OCI-LY3 (cell line): ENCODE results near the gene EFNB1.

Source experiments
- H2AFZ ChIP-seq: fragments of 200-600, 300-600 bp; shearing (Covaris generic); 2 replicates; pipeline ENCODE4 v1.6.0; 2014; ENCODE audit warnings: antibody characterized with exemption, low read depth, low read length
- H3K27ac ChIP-seq: fragments of 200-600, 300-600 bp; sonication (generic); 2 replicates; pipeline ENCODE4 v1.5.1; 2014; ENCODE audit warnings: mild to moderate bottlenecking, low read length, moderate library complexity, mixed read lengths
- H3K27me3 ChIP-seq: fragments of 200-600, 300-600 bp; sonication (generic); 2 replicates; pipeline ENCODE4 v1.6.1; 2014; ENCODE audit warnings: low read depth, low read length, mixed read lengths
- H3K36me3 ChIP-seq: fragments of 200-600, 300-600 bp; sonication (generic); replicated peaks from 2 replicates; pipeline ENCODE3; 2014; ENCODE audit warnings: low read depth, low read length, mixed read lengths
- H3K4me1 ChIP-seq: fragments of 300-600, 200-600 bp; sonication (generic); 2 replicates; pipeline ENCODE4 v1.6.1; 2014; ENCODE audit warnings: low read length, mixed read lengths
- H3K4me2 ChIP-seq: fragments of 200-600, 300-600 bp; sonication (generic); 2 replicates; pipeline ENCODE4 v1.6.1; 2014; ENCODE audit warnings: low read length, mixed read lengths
- H3K4me3 ChIP-seq: fragments of 300-600, 200-600 bp; sonication (generic); 2 replicates; pipeline ENCODE4 v1.5.1; 2014; ENCODE audit warnings: antibody characterized with exemption, mild to moderate bottlenecking, low read length, moderate library complexity
- H3K79me2 ChIP-seq: fragments of 300-600, 200-600 bp; shearing (Covaris generic); 2 replicates; pipeline ENCODE4 v1.6.1; 2014; ENCODE audit warnings: mild to moderate bottlenecking, low read length, mixed read lengths
- H3K9ac ChIP-seq: fragments of 300-600, 200-600 bp; shearing (Covaris generic); 2 replicates; pipeline ENCODE4 v1.6.0; 2014; ENCODE audit warnings: mild to moderate bottlenecking, low read length, moderate library complexity
- H3K9me3 ChIP-seq: fragments of 200-600, 300-600 bp; shearing (Covaris generic); 2 replicates; pipeline ENCODE4 v1.6.1; 2014; ENCODE audit warnings: low read length, mixed read lengths; ENCODE audit not compliant: insufficient read depth
- H4K20me1 ChIP-seq: fragments of 200-600, 300-600 bp; sonication (generic); 2 replicates; pipeline ENCODE4 v1.6.1; 2016; ENCODE audit warnings: low read length, mixed read lengths; ENCODE audit not compliant: insufficient read depth
- EZH2phosphoT487 ChIP-seq: fragments of 200-600 bp; shearing (Covaris generic); IDR thresholded peaks from 2 replicates; pipeline ENCODE4 v1.6.1; 2018; ENCODE audit warnings: antibody characterized with exemption, mixed run types, low read depth
- TF ChIP-seq, protein P1 (sequence below): fragments of 200-600, 300-600 bp; sonication (generic); IDR thresholded peaks from 2 replicates; pipeline ENCODE4 v1.5.1; 2014; ENCODE audit warnings: antibody characterized with exemption, low read length, low read depth

The EFNB1 gene

DNA sequence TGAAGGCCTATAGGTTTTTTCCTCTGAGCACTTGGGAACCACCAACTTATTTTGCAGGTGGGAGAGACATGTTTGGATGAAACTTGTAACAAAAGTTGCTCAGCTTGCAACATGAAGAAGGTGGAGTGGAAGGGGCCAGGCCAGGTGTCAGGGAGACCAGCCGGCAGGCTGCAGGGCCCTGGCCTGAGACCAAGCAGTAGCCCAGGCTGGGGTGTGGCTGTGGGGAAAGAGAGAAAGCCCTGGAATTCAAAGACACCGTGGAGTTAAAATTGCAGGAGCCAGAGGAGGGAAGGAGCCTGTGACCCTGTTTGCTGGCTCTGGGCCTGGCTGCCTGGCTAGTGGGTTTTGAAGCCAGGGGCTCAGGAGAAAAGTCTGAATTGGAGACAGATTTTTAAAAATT, 43.4 kb downstream of the EFNB1 start:
- no peak overlapping the region for H3K27ac ChIP-seq
- H3K9me3 ChIP-seq: no peaks in the 10 kb centered on the region

DNA sequence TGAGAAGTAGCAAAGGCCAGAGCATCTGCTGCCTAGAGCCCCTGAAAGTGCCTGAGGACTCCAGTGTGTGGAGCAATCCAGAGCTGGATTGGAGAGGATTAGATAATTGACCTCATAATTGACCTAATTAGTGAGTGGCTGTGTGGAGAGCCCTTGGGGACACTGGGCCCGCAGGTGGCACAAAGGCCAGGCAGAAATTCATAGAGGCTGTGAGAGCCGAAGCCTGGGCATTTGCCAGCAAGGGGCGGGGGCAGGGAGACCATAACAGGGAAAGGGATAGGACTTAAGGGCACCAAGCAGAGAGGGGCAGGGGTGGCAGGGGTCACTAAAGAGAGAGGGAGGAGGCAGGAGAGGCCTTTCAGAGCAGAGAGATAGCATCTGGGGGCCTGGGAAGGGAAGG, 45.3 kb downstream of the EFNB1 start:
- TF ChIP-seq, protein P1, sequence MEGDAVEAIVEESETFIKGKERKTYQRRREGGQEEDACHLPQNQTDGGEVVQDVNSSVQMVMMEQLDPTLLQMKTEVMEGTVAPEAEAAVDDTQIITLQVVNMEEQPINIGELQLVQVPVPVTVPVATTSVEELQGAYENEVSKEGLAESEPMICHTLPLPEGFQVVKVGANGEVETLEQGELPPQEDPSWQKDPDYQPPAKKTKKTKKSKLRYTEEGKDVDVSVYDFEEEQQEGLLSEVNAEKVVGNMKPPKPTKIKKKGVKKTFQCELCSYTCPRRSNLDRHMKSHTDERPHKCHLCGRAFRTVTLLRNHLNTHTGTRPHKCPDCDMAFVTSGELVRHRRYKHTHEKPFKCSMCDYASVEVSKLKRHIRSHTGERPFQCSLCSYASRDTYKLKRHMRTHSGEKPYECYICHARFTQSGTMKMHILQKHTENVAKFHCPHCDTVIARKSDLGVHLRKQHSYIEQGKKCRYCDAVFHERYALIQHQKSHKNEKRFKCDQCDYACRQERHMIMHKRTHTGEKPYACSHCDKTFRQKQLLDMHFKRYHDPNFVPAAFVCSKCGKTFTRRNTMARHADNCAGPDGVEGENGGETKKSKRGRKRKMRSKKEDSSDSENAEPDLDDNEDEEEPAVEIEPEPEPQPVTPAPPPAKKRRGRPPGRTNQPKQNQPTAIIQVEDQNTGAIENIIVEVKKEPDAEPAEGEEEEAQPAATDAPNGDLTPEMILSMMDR: no peak
- no peak for TF ChIP-seq EZH2phosphoT487
- Histone ChIP-seq H3K9me3 (no peaks in the 10 kb centered on the region), H3K27me3 (no peaks in the 10 kb centered on the region), H3K79me2 (no peaks in the 10 kb centered on the region), H3K4me3 (no peak overlapping the region), H3K27ac (no peak overlapping the region), H3K4me2 (no peak overlapping the region), H3K9ac (no peak overlapping the region), H2AFZ (no peak overlapping the region), H3K36me3 (no peaks in the 10 kb centered on the region), H3K4me1 (no peaks in the 10 kb centered on the region), H4K20me1 (no peaks in the 10 kb centered on the region)

More for the DNA sequence above, 43.4 kb downstream of the EFNB1 start:
- no peaks in the 10 kb centered on the region for H3K36me3 ChIP-seq
- no peak overlapping the region for H2AFZ ChIP-seq
- no peaks in the 10 kb centered on the region for H3K27me3 ChIP-seq
- no peak overlapping the region for H3K9ac ChIP-seq
- H3K4me3 ChIP-seq: no peak overlapping the region
- H3K79me2 ChIP-seq: no peaks in the 10 kb centered on the region
- H3K4me1 ChIP-seq: no peaks in the 10 kb centered on the region
- TF ChIP-seq, protein P1: no peak
- no peak for TF ChIP-seq EZH2phosphoT487
- no peak overlapping the region for H3K4me2 ChIP-seq
- H4K20me1 ChIP-seq: no peaks in the 10 kb centered on the region

DNA sequence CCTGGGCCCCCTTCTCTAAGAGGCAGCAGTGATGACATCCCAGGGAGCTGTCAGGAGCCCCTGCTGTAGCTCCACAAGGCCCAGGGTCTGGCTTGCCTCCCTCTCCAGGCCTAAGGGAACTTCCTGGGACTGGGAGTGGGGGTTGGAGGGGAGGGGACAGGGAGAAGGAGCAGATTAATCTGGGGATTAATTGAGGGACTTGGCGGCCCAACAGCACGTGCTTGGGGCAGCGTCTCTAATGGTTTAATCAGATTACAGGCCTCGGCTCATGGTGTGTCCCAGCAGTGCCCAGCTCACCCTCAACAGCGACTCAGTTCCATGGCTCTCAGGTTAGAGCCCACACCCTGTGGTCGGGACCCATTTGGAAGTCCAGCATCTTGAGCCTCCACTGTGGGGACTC, 47.9 kb downstream of the EFNB1 start:
- H3K4me1 ChIP-seq: peaks cover 5% of the 10 kb centered on the region
- H3K27me3 ChIP-seq: no peaks in the 10 kb centered on the region
- no peak overlapping the region for H3K27ac ChIP-seq
- no peaks in the 10 kb centered on the region for H3K79me2 ChIP-seq
- H4K20me1 ChIP-seq: no peaks in the 10 kb centered on the region
- no peak overlapping the region for H2AFZ ChIP-seq
- H3K4me2 ChIP-seq: no peak overlapping the region
- H3K36me3 ChIP-seq: no peaks in the 10 kb centered on the region
- no peaks in the 10 kb centered on the region for H3K9me3 ChIP-seq
- no peak for TF ChIP-seq EZH2phosphoT487
- H3K9ac ChIP-seq: no peak overlapping the region
- no peak overlapping the region for H3K4me3 ChIP-seq

DNA sequence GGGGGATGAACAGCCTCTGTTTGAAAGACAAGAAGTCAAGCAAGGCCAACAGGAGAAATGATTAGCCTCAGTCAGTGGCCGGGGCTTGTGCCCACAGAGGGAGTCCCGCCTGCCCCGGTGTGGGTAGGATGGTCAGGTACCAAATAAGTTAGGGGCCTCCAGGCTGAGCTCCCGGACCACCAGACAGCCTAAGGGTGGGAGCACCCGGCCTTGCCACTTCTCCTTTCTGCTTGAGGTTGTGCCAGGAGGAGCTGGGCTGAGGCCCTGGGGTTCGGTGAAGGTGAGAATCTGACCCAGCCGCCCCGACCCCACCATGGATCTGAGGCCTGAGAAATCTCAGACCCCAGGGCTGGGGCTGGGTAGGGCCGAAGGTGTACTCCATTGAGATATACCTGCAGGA, 48.8 kb downstream of the EFNB1 start:
- H3K4me2 ChIP-seq: no peak overlapping the region
- TF ChIP-seq EZH2phosphoT487: no peak
- TF ChIP-seq, protein P1: no peak
- peaks cover 14% of the 10 kb centered on the region for H3K4me1 ChIP-seq
- no peaks in the 10 kb centered on the region for H3K36me3 ChIP-seq
- H3K27me3 ChIP-seq: no peaks in the 10 kb centered on the region
- no peaks in the 10 kb centered on the region for H4K20me1 ChIP-seq
- no peaks in the 10 kb centered on the region for H3K9me3 ChIP-seq
- H3K27ac ChIP-seq: no peak overlapping the region
- H2AFZ ChIP-seq: no peak overlapping the region
- no peaks in the 10 kb centered on the region for H3K79me2 ChIP-seq
- no peak overlapping the region for H3K4me3 ChIP-seq
- H3K9ac ChIP-seq: no peak overlapping the region
